SK-N-SH (cell line): ENCODE results near the gene ZNF221. TPM values are rescaled to one million over a fixed set of nuclear protein-coding genes. Genes with fewer than 3 reads are reported as not detected.
"Not testable (repeated sequence)": the region's sequence is repeated elsewhere in the genome, so short reads cannot be mapped to it uniquely, and the experiment has no call there.

Experiments used
- CTCF ChIA-PET: fragments of 300-600, 350-600 bp; formaldehyde crosslinking; extraction: SDS; loops from one replicate; lab custom pipeline; 2021; lab: Yijun Ruan, JAX
- POLR2A ChIA-PET: fragments of 350-600 bp; sonication (Branson Sonifier 250); formaldehyde crosslinking; extraction: SDS; loops from one replicate; lab custom pipeline; 2020; ENCODE audit warnings: antibody characterized with exemption, inconsistent platforms; lab: Yijun Ruan, JAX
- DNase-seq: peaks from one replicate; pipeline ENCODE4 v3.0.0; 2012
- H2AFZ ChIP-seq: fragments of 200-600 bp; sonication (generic); 2 replicates; pipeline ENCODE4 v1.8.1; 2016; ENCODE audit warnings: antibody characterized with exemption, mild to moderate bottlenecking, low read depth
- H3F3A ChIP-seq: fragments of 200-600 bp; sonication (generic); replicated peaks from 2 replicates; pipeline ENCODE3; 2016; ENCODE audit warnings: antibody characterized with exemption, mild to moderate bottlenecking; ENCODE audit not compliant: insufficient read depth
- H3K27ac ChIP-seq, 2 experiments: fragments of 200-500 bp in 1 of 2; fragments of 200-600 bp in 1 of 2; sonication (Bioruptor generic) in 1 of 2; sonication (generic), shearing (Covaris generic) in 1 of 2; 2 replicates each; pipeline versions ENCODE4 v1.5.1 to v1.6.1; 2014 to 2016; ENCODE audit warnings: low read depth in 2 of 2, inconsistent platforms in 1 of 2, low read length in 1 of 2, mild to moderate bottlenecking in 1 of 2, mixed read lengths in 1 of 2
- H3K27me3 ChIP-seq: fragments of 200-600 bp; sonication (generic), shearing (Covaris generic); 2 replicates; pipeline ENCODE4 v1.6.1; 2016; ENCODE audit warnings: mixed run types; ENCODE audit not compliant: insufficient read depth
- H3K36me3 ChIP-seq, 2 experiments: fragments of 200-500 bp in 1 of 2; fragments of 200-600 bp in 1 of 2; sonication (Bioruptor generic) in 1 of 2; sonication (generic) in 1 of 2; replicated peaks in 1 of 2; 2 replicates each; pipeline versions ENCODE3 to v1.5.1; 2014 to 2016; ENCODE audit warnings: low read length in 1 of 2, mild to moderate bottlenecking in 1 of 2; ENCODE audit not compliant: insufficient read depth in 2 of 2, control insufficient read depth in 1 of 2
- H3K4me1 ChIP-seq, 2 experiments: fragments of 200-500 bp in 1 of 2; fragments of 200-600 bp in 1 of 2; sonication (Bioruptor generic) in 1 of 2; sonication (generic), shearing (Covaris generic) in 1 of 2; 2 replicates each; pipeline versions ENCODE4 v1.5.1 to v1.6.1; 2014 to 2016; ENCODE audit warnings: low read depth in 1 of 2, low read length in 1 of 2, mixed run types in 1 of 2; ENCODE audit not compliant: insufficient read depth in 2 of 2, control insufficient read depth in 1 of 2
- H3K4me2 ChIP-seq: fragments of 200-600 bp; sonication (generic), shearing (Covaris generic); 2 replicates; pipeline ENCODE4 v1.6.1; 2017; ENCODE audit warnings: mixed run types
- H3K4me3 ChIP-seq, 2 experiments: fragments of 200-500 bp in 1 of 2; fragments of 200-600 bp in 1 of 2; sonication (Bioruptor generic) in 1 of 2; sonication (generic), shearing (Covaris generic) in 1 of 2; 2 replicates each; pipeline versions ENCODE4 v1.5.1 to v1.8.1; 2014 to 2016; ENCODE audit warnings: low read depth in 2 of 2, inconsistent platforms in 1 of 2, low read length in 1 of 2, mild to moderate bottlenecking in 1 of 2, mixed read lengths in 1 of 2, moderate library complexity in 1 of 2
- H3K79me2 ChIP-seq: fragments of 200-600 bp; sonication (generic); 2 replicates; pipeline ENCODE4 v1.8.1; 2017; ENCODE audit warnings: mild to moderate bottlenecking; ENCODE audit not compliant: insufficient read depth
- H3K9ac ChIP-seq: fragments of 200-600 bp; sonication (generic); 2 replicates; pipeline ENCODE4 v1.6.1; 2017; ENCODE audit warnings: mixed run types
- H3K9me2 ChIP-seq: fragments of 200-600 bp; sonication (generic); 2 replicates; pipeline ENCODE4 v1.6.1; 2017; ENCODE audit warnings: mixed run types
- H3K9me3 ChIP-seq: fragments of 200-600 bp; sonication (generic); 2 replicates; pipeline ENCODE4 v1.6.1; 2017; ENCODE audit warnings: mixed run types, mild to moderate bottlenecking, moderate library complexity
- H4K20me1 ChIP-seq: fragments of 200-600 bp; sonication (generic); 2 replicates; pipeline ENCODE4 v1.6.1; 2017; ENCODE audit warnings: mild to moderate bottlenecking, mixed run types; ENCODE audit not compliant: insufficient read depth
- CHD2 ChIP-seq: fragments of 150-350 bp; IDR thresholded peaks from 2 replicates; pipeline ENCODE4 v1.6.1; 2018; ENCODE audit warnings: low read length; ENCODE audit not compliant: partially characterized antibody
- ELF1 ChIP-seq: IDR thresholded peaks from 2 replicates; pipeline ENCODE4 v1.4.0; 2012
- EP300 ChIP-seq, 2 experiments: IDR thresholded peaks; 2 replicates each; pipeline versions ENCODE4 v1.4.0 to v1.6.1; 2012; ENCODE audit warnings: borderline replicate concordance in 1 of 2, low read depth in 1 of 2, low read length in 1 of 2
- EZH2phosphoT487 ChIP-seq: fragments of 200-600 bp; sonication (generic); IDR thresholded peaks from 2 replicates; pipeline ENCODE4 v1.6.1; 2017; ENCODE audit warnings: low read depth, mixed run types, mild to moderate bottlenecking, antibody characterized with exemption, moderate library complexity, borderline replicate concordance
- FOSL2 ChIP-seq: IDR thresholded peaks from 2 replicates; pipeline ENCODE4 v1.4.0; 2012; ENCODE audit warnings: low read depth, mild to moderate bottlenecking, moderate library complexity, borderline replicate concordance
- FOXJ3 ChIP-seq: sonication (generic); formaldehyde crosslinking; IDR thresholded peaks from 2 replicates; pipeline ENCODE4 v1.5.1; 2020; ENCODE audit warnings: mild to moderate bottlenecking, missing genetic modification reagents
- FOXM1 ChIP-seq: IDR thresholded peaks from 2 replicates; pipeline ENCODE4 v1.4.0; 2012; ENCODE audit warnings: low read depth, mild to moderate bottlenecking
- GATA2 ChIP-seq: sonication (generic); formaldehyde crosslinking; IDR thresholded peaks from 2 replicates; pipeline ENCODE4 v1.5.0; 2020; ENCODE audit warnings: mild to moderate bottlenecking, missing genetic modification reagents
- IRF3 ChIP-seq: fragments of 150-350 bp; IDR thresholded peaks from 2 replicates; pipeline ENCODE4 v1.6.1; 2016; ENCODE audit warnings: mild to moderate bottlenecking, low read depth, low read length
- MXI1 ChIP-seq: IDR thresholded peaks from 2 replicates; pipeline ENCODE4 v1.6.1; 2012; ENCODE audit warnings: mild to moderate bottlenecking, low read depth, low read length, improper control_type of control experiment
- RAD21 ChIP-seq: IDR thresholded peaks from 2 replicates; pipeline ENCODE4 v1.6.1; 2012; ENCODE audit warnings: mild to moderate bottlenecking, low read length
- RXRA ChIP-seq: IDR thresholded peaks from 2 replicates; pipeline ENCODE4 v1.4.0; 2012; ENCODE audit warnings: low read depth, mild to moderate bottlenecking, borderline replicate concordance
- SIN3A ChIP-seq: IDR thresholded peaks from 2 replicates; pipeline ENCODE4 v1.6.1; 2012; ENCODE audit warnings: low read depth, mild to moderate bottlenecking, low read length, moderate library complexity, borderline replicate concordance
- SMC3 ChIP-seq: IDR thresholded peaks from 2 replicates; pipeline ENCODE4 v1.6.1; 2012; ENCODE audit warnings: low read depth, low read length, improper control_type of control experiment
- TCF12 ChIP-seq: IDR thresholded peaks from 2 replicates; pipeline ENCODE4 v1.4.0; 2012
- USF2 ChIP-seq: fragments of 150-350 bp; IDR thresholded peaks from 2 replicates; pipeline ENCODE4 v1.6.1; 2017; ENCODE audit warnings: antibody characterized with exemption, low read length, low read depth, borderline replicate concordance
- ZBTB33 ChIP-seq: IDR thresholded peaks from 2 replicates; pipeline ENCODE4 v1.4.0; 2012; ENCODE audit warnings: low read depth, borderline replicate concordance
- WGBS: methylation state at CpG from one replicate; pipeline ENCODE4 v1.1.6; 2017; ENCODE audit warnings: low lambda C conversion rate; 5-methylcytosine and 5-hydroxymethylcytosine counted together
- polyA plus RNA-seq, 3 experiments: library from polyadenylated mRNA; depleted of rRNA; stranded (reverse); fragments of >200 nt; gene quantifications; 2 replicates each; pipeline ENCODE4 v1.2.3, GENCODE V29; 2012

ZNF221 gene
- polyA plus RNA-seq, 1 of the 3 experiments (the other 2 are of a cell fraction), result 0.64 TPM

- DNase-seq, result no peak
- Histone ChIP-seq H3F3A (no peaks in the 10 kb centered on the region), H3K9me2 (no peaks in the 10 kb centered on the region), H3K36me3 (no peaks in the 10 kb centered on the region), H3K4me3 (no peak overlapping the region), H3K4me1 (no peaks in the 10 kb centered on the region; a peak in 2 of 4 replicates), H3K27ac (no peak overlapping the region), H2AFZ (no peak overlapping the region), H4K20me1 (no peaks in the 10 kb centered on the region), H3K79me2 (no peaks in the 10 kb centered on the region), H3K9ac (no peak overlapping the region), H3K27me3 (no peaks in the 10 kb centered on the region), H3K4me2 (no peak overlapping the region), H3K9me3 (peaks cover 5% of the 10 kb centered on the region; the same call in 1 of the 2 replicates)
- 3% methylated on average over 4 of the region's 4 CpGs for WGBS
- CTCF ChIA-PET, result interaction anchor here (1.0 kb wide), 1 partner anchor 10 kb away, joined by 3 read pairs; the partner anchor contains the start of gene ZNF221
- no peak for TF ChIP-seq USF2
- TF ChIP-seq TCF12, result no peak
- TF ChIP-seq IRF3, result no peak
- TF ChIP-seq EP300 (IDR thresholded peaks at IDR 0.05; ENCODE audit: borderline replicate concordance in 1 of 2, low read depth in 1 of 2, low read length in 1 of 2), result no peak
- no peak for TF ChIP-seq ZBTB33
- no peak for TF ChIP-seq SIN3A
- TF ChIP-seq EZH2phosphoT487, result no peak
- TF ChIP-seq FOSL2, result no peak
- no peak for TF ChIP-seq GATA2
- TF ChIP-seq MXI1, result no peak
- no peak for TF ChIP-seq CHD2
- TF ChIP-seq SMC3, result no peak
- no peak for TF ChIP-seq FOXM1
- POLR2A ChIA-PET, result no interaction called here
Observed at GRCh38 chr19:43940719-43941118, 10.3 kb upstream of the ZNF221 start.

GRCh38 chr19:43941209-43941608 is 9.8 kb upstream of the ZNF221 start:
- 5% methylated on average over 5 of the region's 5 CpGs for WGBS
- no peak overlapping the region for H2AFZ ChIP-seq
- H3K9ac ChIP-seq, result no peak overlapping the region
- H3K4me3 ChIP-seq, result no peak overlapping the region
- H3K27ac ChIP-seq, result no peak overlapping the region
- DNase-seq, result no peak
- no peak overlapping the region for H3K4me2 ChIP-seq
- POLR2A ChIA-PET, result no interaction called here
- H3K9me3 ChIP-seq, result peaks cover 5% of the 10 kb centered on the region; the same call in 1 of the 2 replicates
- H3K36me3 ChIP-seq, result no peaks in the 10 kb centered on the region
- TF ChIP-seq GATA2 (no peak), RAD21 (no peak), ELF1 (no peak), RXRA (no peak), FOXJ3 (CRISPR knock-in tag) (no peak)
- H3F3A ChIP-seq, result no peaks in the 10 kb centered on the region
- H3K4me1 ChIP-seq, result no peaks in the 10 kb centered on the region; a peak in 1 of 4 replicates
- H4K20me1 ChIP-seq, result no peaks in the 10 kb centered on the region
- H3K79me2 ChIP-seq, result no peaks in the 10 kb centered on the region
- CTCF ChIA-PET, result interaction anchor here (1.1 kb wide), 1 partner anchor 10 kb away, joined by 3 read pairs; the partner anchor contains the start of gene ZNF221
- H3K27me3 ChIP-seq, result no peaks in the 10 kb centered on the region
- H3K9me2 ChIP-seq, result no peaks in the 10 kb centered on the region

GRCh38 chr19:43947412-43947811 is 3.6 kb upstream of the ZNF221 start:
- H3K4me3 ChIP-seq, H3K9ac ChIP-seq, H3K9me3 ChIP-seq, H3K27ac ChIP-seq, H3K4me2 ChIP-seq, H2AFZ ChIP-seq, H3K9me2 ChIP-seq, H3K79me2 ChIP-seq, CTCF ChIA-PET, H3K36me3 ChIP-seq, H3K27me3 ChIP-seq, DNase-seq, H4K20me1 ChIP-seq, H3F3A ChIP-seq, H3K4me1 ChIP-seq: not testable (repeated sequence)
- POLR2A ChIA-PET, result interaction anchor here (2.0 kb wide), 1 partner anchor 12 kb away, joined by 9 read pairs; the partner anchor contains the start of gene ZNF45
- WGBS, result 0% methylated on average over 1 of the region's 1 CpG
